HepG2 (cell line): ENCODE data around the gene TAF5. TPM values are rescaled to one million over a fixed set of nuclear protein-coding genes. Genes with fewer than 3 reads are reported as not detected.

Experiments
- ARID5B ChIP-seq: IDR thresholded peaks from 2 replicates; pipeline ENCODE4 v1.4.0; 2020; ENCODE audit warnings: mild to moderate bottlenecking, missing genetic modification reagents
- ATM ChIP-seq: fragments of 450-650 bp; IDR thresholded peaks from 2 replicates; pipeline ENCODE4 v1.7.1; 2017; ENCODE audit warnings: mild to moderate bottlenecking, borderline replicate concordance
- E2F2 ChIP-seq: sonication (generic); formaldehyde crosslinking; IDR thresholded peaks from 2 replicates; pipeline ENCODE4 v1.4.0; 2020; ENCODE audit warnings: missing genetic modification reagents, borderline replicate concordance
- JARID2 ChIP-seq: sonication (generic); formaldehyde crosslinking; IDR thresholded peaks from 2 replicates; pipeline ENCODE4 v1.8.1; 2023; ENCODE audit warnings: missing genetic modification reagents, inconsistent platforms; ENCODE audit not compliant: insufficient replicate concordance
- KDM5A ChIP-seq: fragments of 200-600 bp; sonication (generic); IDR thresholded peaks from 2 replicates; pipeline ENCODE4 v1.7.0; 2018; ENCODE audit warnings: antibody characterized with exemption, mild to moderate bottlenecking, low read length, borderline replicate concordance
- KLF12 ChIP-seq: sonication (generic); formaldehyde crosslinking; IDR thresholded peaks from 2 replicates; pipeline ENCODE4 v1.4.0; 2020; ENCODE audit warnings: missing genetic modification reagents, borderline replicate concordance
- MAX ChIP-seq: IDR thresholded peaks from 2 replicates; pipeline ENCODE4 v1.6.1; 2012; ENCODE audit warnings: inconsistent platforms
- MIXL1 ChIP-seq: IDR thresholded peaks from 2 replicates; pipeline ENCODE4 v1.6.1; 2016
- NR2F2 ChIP-seq: IDR thresholded peaks from 2 replicates; pipeline ENCODE4 v1.6.1; 2012; ENCODE audit warnings: low read depth, inconsistent platforms, borderline replicate concordance
- SP5 ChIP-seq: IDR thresholded peaks from 2 replicates; pipeline ENCODE4 v1.6.1; 2016; ENCODE audit warnings: low read depth, borderline replicate concordance
- TCF7L2 ChIP-seq: IDR thresholded peaks from 2 replicates; pipeline ENCODE4 v1.6.1; 2011; ENCODE audit warnings: mild to moderate bottlenecking, low read depth, low read length, moderate library complexity
- XBP1 ChIP-seq: sonication (generic); formaldehyde crosslinking; IDR thresholded peaks from 2 replicates; pipeline ENCODE4 v1.5.0; 2020; ENCODE audit warnings: missing genetic modification reagents
- ZBTB10 ChIP-seq: sonication (generic); formaldehyde crosslinking; IDR thresholded peaks from 2 replicates; pipeline ENCODE4 v1.4.0; 2020; ENCODE audit warnings: missing genetic modification reagents, borderline replicate concordance
- ZFP36 ChIP-seq: fragments of 150-350 bp; IDR thresholded peaks from 2 replicates; pipeline ENCODE4 v1.6.1; 2018; ENCODE audit warnings: borderline replicate concordance, low read length, low read depth; ENCODE audit not compliant: partially characterized antibody
- ZFP36L2 ChIP-seq: sonication (generic); formaldehyde crosslinking; IDR thresholded peaks from 2 replicates; pipeline ENCODE4 v1.4.0; 2020; ENCODE audit warnings: missing genetic modification reagents
- ZFP91 ChIP-seq: sonication (generic); formaldehyde crosslinking; IDR thresholded peaks from 2 replicates; pipeline ENCODE4 v1.9.0; 2022; ENCODE audit warnings: missing genetic modification reagents, mild to moderate bottlenecking, borderline replicate concordance
- ZIK1 ChIP-seq: sonication (generic); formaldehyde crosslinking; IDR thresholded peaks from 2 replicates; pipeline ENCODE4 v1.5.0; 2020; ENCODE audit warnings: mild to moderate bottlenecking, low read depth, missing genetic modification reagents, borderline replicate concordance
- ZNF230 ChIP-seq: sonication (generic); formaldehyde crosslinking; IDR thresholded peaks from 2 replicates; pipeline ENCODE4 v1.4.0; 2020; ENCODE audit warnings: mild to moderate bottlenecking, missing genetic modification reagents
- ZNF296 ChIP-seq: sonication (generic); formaldehyde crosslinking; conservative IDR thresholded peaks from 2 replicates; pipeline ENCODE4 v1.5.0; 2020; ENCODE audit warnings: mild to moderate bottlenecking, missing genetic modification reagents
- ZNF432 ChIP-seq: sonication (generic); formaldehyde crosslinking; IDR thresholded peaks from 2 replicates; pipeline ENCODE4 v1.5.0; 2020; ENCODE audit warnings: missing genetic modification reagents, mild to moderate bottlenecking, borderline replicate concordance
- polyA plus RNA-seq, 8 experiments: library from polyadenylated mRNA; depleted of rRNA in 3 of 8; stranded (reverse) in 7 of 8; unstranded in 1 of 8; fragments of >200 nt; fragmentation: Illumina TruSeq in 4 of 8; extraction: Trizol in 4 of 8; gene quantifications; 2 replicates each; pipeline versions ENCODE4 v1.2.1 to v1.2.3, GENCODE V29; 2011 to 2016; ENCODE audit warnings: low read depth in 4 of 8, missing spikeins in 1 of 8, mixed read lengths in 1 of 8; ENCODE audit not compliant: insufficient read depth in 1 of 8
- total RNA-seq, 5 experiments: library from RNA; depleted of rRNA; stranded (reverse); fragments of >200 nt; fragmentation: Illumina TruSeq; extraction: Trizol; gene quantifications; 2 replicates each; pipeline ENCODE4 v1.2.3, GENCODE V29; 2016; ENCODE audit warnings: low read depth in 1 of 5

Gene TAF5
- total and polyA plus RNA-seq, 2 of the 13 experiments (the other 11 are each of a cell fraction or from before 2014, with no cell fraction given) = 3.8 to 8.7 TPM

GRCh38 chr10:103396067-103396788 lies 28.5 kb downstream of the TAF5 start, which contains the start of the genes ATP5MK and PDCD11 (continued):
- TF ChIP-seq ZBTB10 (0 out of 2 replicates have a peak, but pooled peaks have one; percentile 38), ATM (no peak), ZFP91 (CRISPR knock-in tag) (peak; percentile 86), KLF12 (CRISPR knock-in tag) (no peak), TCF7L2 (no peak), ZFP36 (no peak), ARID5B (CRISPR knock-in tag) (no peak), NR2F2 (no peak), MAX (peak; percentile 98), SP5 (CRISPR knock-in tag) (peak; percentile 15; the same call in 1 of the 2 replicates), XBP1 (no peak), ZNF296 (CRISPR knock-in tag) (no peak), ZNF230 (CRISPR knock-in tag) (no peak; the same call in 1 of the 2 replicates), KDM5A (peak; percentile 72; the same call in 1 of the 2 replicates), JARID2 (CRISPR knock-in tag) (no peak), ZNF432 (no peak), E2F2 (no peak), MIXL1 (peak; percentile 37; the same call in 1 of the 2 replicates), ZIK1 (CRISPR knock-in tag) (peak; percentile 11; the same call in 1 of the 2 replicates), ZFP36L2 (CRISPR knock-in tag) (0 out of 2 replicates have a peak, but pooled peaks have one; percentile 28)
